ENCODE measurements around the gene ITPKB. TPM values are rescaled to one million over a fixed set of nuclear protein-coding genes. Genes with fewer than 3 reads are reported as not detected.
A peak's percentile ranks its signal among the peaks of the same experiment; 100 is the strongest.

The ITPKB gene
- total and polyA plus RNA-seq, 11 donors = 6.2 to 33.7 (median 17.8) TPM

- Histone ChIP-seq H3K27ac (peak overlapping the region in 10 of 12 donors; percentile 9 to 95 (median 89)), H3K27me3 (no peaks in the 10 kb centered on the region), H3K36me3 (no peaks in the 10 kb centered on the region), H3K4me1 (peaks cover 0 to 100% (median 91%) of the 10 kb centered on the region in 12 donors), H3K4me3 (no peak overlapping the region), H3K9me3 (no peaks in the 10 kb centered on the region)
- DNase-seq (peak in 2 of 5 donors; percentile 21 to 55), ATAC-seq (no peak)
- WGBS, 4 donors = 85 to 91% (median 86%) methylated on average over 20 to 22 of the region's 22 CpGs
- intact Hi-C loops (cut with DNase I) = loop anchor here in 2 of 10 donors (5.0 kb wide), 2 partner anchors 74 to 79 kb away; partner anchors contain the start of gene ITPKB (in 1 of the 2)
- no peak for TF ChIP-seq CTCF (IDR thresholded peaks at IDR 0.05)
- TF ChIP-seq POLR2A (IDR thresholded peaks at IDR 0.05) = no peak
Observed at GRCh38 chr1:226658546-226659125, 80.4 kb downstream of the ITPKB start.

GRCh38 chr1:226657895-226658545 is 81.1 kb downstream of the ITPKB start:
- Histone ChIP-seq H3K4me1 (peaks cover 0 to 100% (median 87%) of the 10 kb centered on the region in 12 donors), H3K27ac (peak overlapping the region in 9 of 12 donors; percentile 65 to 94 (median 87)), H3K27me3 (no peaks in the 10 kb centered on the region), H3K36me3 (no peaks in the 10 kb centered on the region), H3K4me3 (no peak overlapping the region), H3K9me3 (no peaks in the 10 kb centered on the region)
- intact Hi-C loops (cut with DNase I) = loop anchor here in 2 of 10 donors (5.0 kb wide), 2 partner anchors 74 to 79 kb away; partner anchors contain the start of gene ITPKB (in 1 of the 2)
- 56 to 82% (median 70%) methylated on average over 10 of the region's 10 CpGs for WGBS, 4 donors
- no peak for TF ChIP-seq POLR2A (IDR thresholded peaks at IDR 0.05)
- TF ChIP-seq CTCF (IDR thresholded peaks at IDR 0.05) = no peak
- DNase-seq (peak in 3 of 5 donors; percentile 18 to 48 (median 30)), ATAC-seq (no peak)

- DNase-seq = peak in 3 of 5 donors; percentile 29 to 34 (median 32)
- Histone ChIP-seq H3K9me3 (no peaks in the 10 kb centered on the region), H3K36me3 (no peaks in the 10 kb centered on the region), H3K4me1 (peaks cover 0 to 89% (median 75%) of the 10 kb centered on the region in 12 donors), H3K27me3 (no peaks in the 10 kb centered on the region), H3K27ac (peak overlapping the region in 8 of 12 donors; percentile 63 to 94 (median 79)), H3K4me3 (no peak overlapping the region)
- intact Hi-C loops (cut with DNase I) = loop anchor here in 2 of 10 donors (5.0 kb wide), 2 partner anchors 76 to 81 kb away; partner anchors contain the start of gene ITPKB (in 1 of the 2)
- no peak for ATAC-seq
- WGBS, 4 donors = 45 to 52% (median 52%) methylated on average over 9 to 12 of the region's 12 CpGs
- no peak for TF ChIP-seq CTCF (IDR thresholded peaks at IDR 0.05)
- TF ChIP-seq POLR2A (IDR thresholded peaks at IDR 0.05) = no peak
Observed at GRCh38 chr1:226656601-226657277, 82.3 kb downstream of the ITPKB start.

Data from heart left ventricle (tissue), 16 donors.